Mucosa of descending colon (tissue), 3 donors: ENCODE results near the gene PACRG. TPM values are rescaled to one million over a fixed set of nuclear protein-coding genes. Genes with fewer than 3 reads are reported as not detected.

Experiments
- ATAC-seq: fragments of 200-7000 bp; cut with Tn5 transposase; one replicate; pipeline ENCODE4 v1.9.1; 2020; ENCODE audit warnings: mild to moderate bottlenecking, moderate library complexity
- DNase-seq, 3 donors: peaks; one replicate each; pipeline ENCODE4 v3.0.0-alpha.2; 2020
- H3K36me3 ChIP-seq: fragments of 200-600 bp; one replicate; pipeline ENCODE4 v1.8.0; 2021; ENCODE audit warnings: low read depth, mild to moderate bottlenecking
- H3K4me1 ChIP-seq: fragments of 200-600 bp; one replicate; pipeline ENCODE4 v1.8.0; 2021; ENCODE audit warnings: low read depth, mild to moderate bottlenecking
- H3K4me3 ChIP-seq: fragments of 200-600 bp; one replicate; pipeline ENCODE4 v1.8.0; 2021; ENCODE audit warnings: mild to moderate bottlenecking
- H3K9me3 ChIP-seq: fragments of 200-600 bp; one replicate; pipeline ENCODE4 v1.8.0; 2021; ENCODE audit warnings: mild to moderate bottlenecking
- intact Hi-C, 2 donors: fragments of 100-400 bp; cut with DNase I in 1 of 2; cut with micrococcal nuclease in 1 of 2; formaldehyde crosslinking; loops; one replicate each; pipeline versions ENCODE4 v1.11.0 to v1.11.1; 2022; cut with DNase I, micrococcal nuclease
- total RNA-seq, 3 donors: library from RNA; stranded (reverse); fragmentation: NEBNext Ultra II Directional in 2 of 3; extraction: Animal tissue kit (Norgen Biotek cat#: 25700) in 2 of 3; gene quantifications; one replicate each; pipeline versions ENCODE4 v1.2.1 to v1.2.4, GENCODE V29; 2021 to 2023
- TF ChIP-seq, protein P1 (sequence below): fragments of 200-600 bp; IDR thresholded peaks from one replicate; pipeline ENCODE4 v1.8.0; 2022; ENCODE audit warnings: antibody characterized with exemption, mild to moderate bottlenecking
- donor health status: DM: no; HTN: no; CAD: no; lungs with moderate emphysema.
- donor health status: DM: no; HTN: no; CAD: no.
- donor health status: DM: no; HTN: yes; CAD: no.

PACRG gene
- total RNA-seq, 3 donors from 2014 or later: 1.1 to 1.5 (median 1.3) TPM

GRCh38 chr6:162921510-162922040 lies 193.8 kb downstream of the PACRG start:
- ATAC-seq: no peak
- Histone ChIP-seq H3K36me3 (no peaks in the 10 kb centered on the region), H3K4me3 (no peak overlapping the region), H3K9me3 (peaks cover 13% of the 10 kb centered on the region), H3K4me1 (no peaks in the 10 kb centered on the region)
- TF ChIP-seq, protein P1, sequence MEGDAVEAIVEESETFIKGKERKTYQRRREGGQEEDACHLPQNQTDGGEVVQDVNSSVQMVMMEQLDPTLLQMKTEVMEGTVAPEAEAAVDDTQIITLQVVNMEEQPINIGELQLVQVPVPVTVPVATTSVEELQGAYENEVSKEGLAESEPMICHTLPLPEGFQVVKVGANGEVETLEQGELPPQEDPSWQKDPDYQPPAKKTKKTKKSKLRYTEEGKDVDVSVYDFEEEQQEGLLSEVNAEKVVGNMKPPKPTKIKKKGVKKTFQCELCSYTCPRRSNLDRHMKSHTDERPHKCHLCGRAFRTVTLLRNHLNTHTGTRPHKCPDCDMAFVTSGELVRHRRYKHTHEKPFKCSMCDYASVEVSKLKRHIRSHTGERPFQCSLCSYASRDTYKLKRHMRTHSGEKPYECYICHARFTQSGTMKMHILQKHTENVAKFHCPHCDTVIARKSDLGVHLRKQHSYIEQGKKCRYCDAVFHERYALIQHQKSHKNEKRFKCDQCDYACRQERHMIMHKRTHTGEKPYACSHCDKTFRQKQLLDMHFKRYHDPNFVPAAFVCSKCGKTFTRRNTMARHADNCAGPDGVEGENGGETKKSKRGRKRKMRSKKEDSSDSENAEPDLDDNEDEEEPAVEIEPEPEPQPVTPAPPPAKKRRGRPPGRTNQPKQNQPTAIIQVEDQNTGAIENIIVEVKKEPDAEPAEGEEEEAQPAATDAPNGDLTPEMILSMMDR: no peak
- intact Hi-C loops: no loop called here
- DNase-seq: no peak

DNA sequence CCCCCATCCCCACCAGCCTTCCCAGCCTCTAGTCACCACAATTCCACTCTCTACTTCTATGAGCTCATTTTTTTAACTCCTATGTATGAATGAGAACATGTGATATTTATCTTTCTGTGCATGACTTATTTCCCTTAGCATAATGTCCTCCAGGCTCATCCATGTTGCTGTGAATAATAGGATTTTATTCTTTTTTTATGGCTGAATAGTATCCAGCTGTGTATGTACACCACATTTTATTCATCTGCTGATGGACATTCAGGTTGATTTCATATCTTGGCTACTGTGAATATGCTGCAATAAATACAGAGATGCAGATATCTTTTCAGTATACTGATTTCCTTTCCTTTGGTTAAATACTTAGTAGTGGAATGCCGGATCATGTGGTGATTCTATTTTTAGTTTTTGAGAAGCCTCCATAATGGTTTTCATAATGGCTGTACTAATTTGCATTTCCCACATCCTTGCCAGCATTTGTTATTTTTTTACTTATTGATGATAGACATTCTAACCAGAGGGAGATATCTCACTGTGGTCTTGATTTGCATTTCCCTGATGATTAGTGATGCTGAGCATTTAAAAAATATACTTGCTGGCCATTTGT lies 194.9 kb downstream of the PACRG start:
- H3K36me3 ChIP-seq: no peaks in the 10 kb centered on the region
- H3K4me3 ChIP-seq: no peak overlapping the region
- intact Hi-C loops: no loop called here
- peaks cover 23% of the 10 kb centered on the region for H3K9me3 ChIP-seq
- no peaks in the 10 kb centered on the region for H3K4me1 ChIP-seq
- no peak for DNase-seq
- TF ChIP-seq, protein P1: no peak
- ATAC-seq: no peak

DNA sequence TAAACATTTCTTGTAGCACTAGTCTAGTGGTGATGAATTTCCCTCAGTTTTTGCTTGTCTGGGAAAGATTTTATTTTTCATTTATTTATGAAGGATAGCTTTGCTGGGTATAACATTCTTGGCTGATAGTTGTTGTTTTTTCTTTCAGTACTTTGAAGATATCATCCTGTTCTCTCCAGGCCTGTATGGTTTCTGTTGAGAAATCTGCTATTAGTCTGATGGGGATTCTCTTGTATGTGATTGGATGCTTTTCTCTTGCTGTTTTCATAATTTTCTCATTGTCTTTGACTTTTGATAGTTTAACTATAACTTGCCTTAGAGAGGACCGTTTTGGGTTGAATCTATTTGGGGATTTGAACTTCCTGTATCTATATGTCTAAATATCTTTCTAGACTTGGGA lies 207.1 kb downstream of the PACRG start:
- intact Hi-C loops: no loop called here

DNA sequence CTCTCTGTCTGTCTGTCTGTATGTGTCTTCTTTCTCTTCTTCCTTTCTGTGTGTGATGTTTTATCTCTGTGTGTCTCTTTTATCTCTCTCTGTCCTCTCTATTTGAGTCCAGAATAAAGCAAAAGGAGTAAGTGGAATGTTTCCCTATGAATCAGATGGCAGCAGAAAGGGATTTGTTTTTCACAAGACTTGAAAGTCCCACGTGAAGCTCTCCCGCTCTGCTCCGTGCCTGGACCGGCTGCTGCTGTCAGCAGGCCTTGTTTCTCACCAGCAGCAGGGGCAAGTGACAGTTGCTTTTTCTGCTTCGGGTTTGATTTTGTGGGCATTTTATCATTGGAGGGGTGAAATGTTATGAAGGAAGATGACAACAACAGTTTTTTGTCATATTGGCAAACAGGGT lies 212.7 kb downstream of the PACRG start:
- Histone ChIP-seq H3K4me3 (no peak overlapping the region), H3K36me3 (no peaks in the 10 kb centered on the region), H3K4me1 (no peaks in the 10 kb centered on the region), H3K9me3 (peaks cover 17% of the 10 kb centered on the region)
- intact Hi-C loops: no loop called here
- TF ChIP-seq, protein P1: no peak
- ATAC-seq (no peak), DNase-seq (no peak)

More for the DNA sequence above, 207.1 kb downstream of the PACRG start:
- Histone ChIP-seq H3K9me3 (peaks cover 30% of the 10 kb centered on the region), H3K4me1 (no peaks in the 10 kb centered on the region), H3K4me3 (no peak overlapping the region), H3K36me3 (no peaks in the 10 kb centered on the region)
- ATAC-seq: no peak
- DNase-seq: no peak
- TF ChIP-seq, protein P1: no peak

DNA sequence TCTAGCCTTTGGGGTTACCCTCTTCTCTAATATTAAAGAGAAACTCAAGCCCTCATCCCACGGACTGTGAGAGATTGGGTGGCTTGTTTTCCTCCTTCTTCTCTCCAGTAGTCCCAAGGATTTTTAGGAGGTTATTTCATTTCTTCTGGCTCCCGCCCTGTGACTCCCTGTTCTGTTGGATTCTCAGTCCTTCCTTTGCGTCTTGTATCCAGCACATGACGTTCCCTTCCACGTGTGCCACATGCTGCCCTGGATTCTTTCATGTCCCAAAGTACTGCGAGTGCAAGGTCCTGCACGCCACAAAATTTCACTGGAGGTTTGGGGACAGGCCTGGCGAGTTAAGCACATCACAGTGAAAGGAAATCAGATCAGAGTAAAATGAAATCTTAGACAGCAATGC lies 213.4 kb downstream of the PACRG start:
- no peaks in the 10 kb centered on the region for H3K36me3 ChIP-seq
- TF ChIP-seq, protein P1: no peak
- peaks cover 10% of the 10 kb centered on the region for H3K9me3 ChIP-seq
- no peak for DNase-seq
- intact Hi-C loops: no loop called here
- no peak for ATAC-seq
- H3K4me1 ChIP-seq: no peaks in the 10 kb centered on the region
- H3K4me3 ChIP-seq: no peak overlapping the region
